HEK293 (cell line): ENCODE results near the gene BCL2L13.
A peak's percentile ranks its signal among the peaks of the same experiment; 100 is the strongest.

ENCODE experiments used
- CTCF ChIA-PET: fragments of 350-600 bp; formaldehyde crosslinking; extraction: SDS; loops from one replicate; lab custom pipeline; 2021; ENCODE audit warnings: antibody characterized with exemption; lab: Yijun Ruan, JAX
- POLR2A ChIA-PET: fragments of 300-600 bp; formaldehyde crosslinking; extraction: SDS; loops from one replicate; lab custom pipeline; 2020; ENCODE audit warnings: antibody characterized with exemption, inconsistent platforms; lab: Yijun Ruan, JAX
- H3K27ac ChIP-seq: fragments of 200-500 bp; sonication (Bioruptor generic); 2 replicates; pipeline ENCODE4 v1.5.1; 2014; ENCODE audit warnings: low read depth, low read length, control low read depth, inconsistent platforms; ENCODE audit errors: extremely low read depth
- H3K36me3 ChIP-seq, 2 experiments: fragments of 200-500 bp in 1 of 2; sonication (Bioruptor generic) in 1 of 2; 1 replicate in 1 of 2; 2 replicates in 1 of 2; pipeline ENCODE4 v1.5.1; 2014 to 2017; ENCODE audit warnings: inconsistent platforms in 2 of 2, low read length in 2 of 2; ENCODE audit not compliant: control insufficient read depth in 2 of 2, insufficient read depth in 1 of 2
- H3K4me1 ChIP-seq: fragments of 200-500 bp; sonication (Bioruptor generic); 2 replicates; pipeline ENCODE4 v1.5.1; 2014; ENCODE audit warnings: mild to moderate bottlenecking, low read length, inconsistent platforms; ENCODE audit not compliant: control insufficient read depth, insufficient read depth
- H3K4me3 ChIP-seq: 2 replicates; pipeline ENCODE4 v1.5.1; 2011; ENCODE audit warnings: low read depth, mild to moderate bottlenecking, control low read depth, low read length, moderate library complexity
- H3K9me3 ChIP-seq: fragments of 200-500 bp; sonication (Bioruptor generic); 2 replicates; pipeline ENCODE4 v1.5.1; 2014; ENCODE audit warnings: low read depth, low read length, inconsistent platforms; ENCODE audit not compliant: control insufficient read depth, insufficient read depth
- HOXA7 ChIP-seq: sonication (generic); formaldehyde crosslinking; IDR thresholded peaks from 2 replicates; pipeline ENCODE4 v1.8.1; 2022; ENCODE audit warnings: missing genetic modification reagents, borderline replicate concordance
- PRDM1 ChIP-seq: fragments of 450-650 bp; formaldehyde crosslinking; IDR thresholded peaks from 2 replicates; pipeline ENCODE4; 2016; ENCODE audit warnings: missing biosample characterization, missing genetic modification characterization
- PRDM6 ChIP-seq: fragments of 450-650 bp; formaldehyde crosslinking; IDR thresholded peaks from 2 replicates; pipeline ENCODE4 v1.5.1; 2017; ENCODE audit warnings: missing biosample characterization, missing genetic modification characterization
- RBAK ChIP-seq: fragments of 450-650 bp; formaldehyde crosslinking; IDR thresholded peaks from 2 replicates; pipeline ENCODE4 v1.5.1; 2016; ENCODE audit warnings: missing biosample characterization, missing genetic modification characterization
- REST ChIP-seq: fragments of 450-650 bp; formaldehyde crosslinking; IDR thresholded peaks from 2 replicates; pipeline ENCODE4 v1.5.1; 2016; ENCODE audit warnings: missing biosample characterization, missing genetic modification characterization
- SP2 ChIP-seq: fragments of 450-650 bp; formaldehyde crosslinking; IDR thresholded peaks from 2 replicates; pipeline ENCODE4 v1.5.1; 2016; ENCODE audit warnings: missing biosample characterization, missing genetic modification characterization
- ZBTB26 ChIP-seq: fragments of 450-650 bp; formaldehyde crosslinking; optimal IDR thresholded peaks from 2 replicates; pipeline ENCODE3; 2016; ENCODE audit warnings: missing biosample characterization, mild to moderate bottlenecking, missing genetic modification characterization
- ZBTB44 ChIP-seq: fragments of 450-650 bp; IDR thresholded peaks from 2 replicates; pipeline ENCODE4 v1.5.1; 2018; ENCODE audit warnings: missing biosample characterization, mild to moderate bottlenecking, missing genetic modification characterization
- ZNF335 ChIP-seq: fragments of 450-650 bp; formaldehyde crosslinking; conservative IDR thresholded peaks from 2 replicates; pipeline ENCODE4 v1.5.1; 2016; ENCODE audit warnings: missing biosample characterization, missing genetic modification characterization
- ZNF354C ChIP-seq: fragments of 450-650 bp; formaldehyde crosslinking; IDR thresholded peaks from 2 replicates; pipeline ENCODE4 v1.5.1; 2016; ENCODE audit warnings: missing biosample characterization, missing genetic modification characterization, low read depth, borderline replicate concordance
- ZNF548 ChIP-seq: fragments of 450-650 bp; formaldehyde crosslinking; IDR thresholded peaks from 2 replicates; pipeline ENCODE4 v1.5.1; 2016; ENCODE audit warnings: missing biosample characterization, missing genetic modification characterization
- ZNF571 ChIP-seq: fragments of 450-650 bp; formaldehyde crosslinking; IDR thresholded peaks from 2 replicates; pipeline ENCODE4 v1.5.0; 2017; ENCODE audit warnings: missing biosample characterization, missing genetic modification characterization
- ZNF596 ChIP-seq: fragments of 450-650 bp; IDR thresholded peaks from 2 replicates; pipeline ENCODE4 v1.5.0; 2018; ENCODE audit warnings: missing biosample characterization, mild to moderate bottlenecking, missing genetic modification characterization, moderate library complexity
- ZNF621 ChIP-seq: fragments of 450-650 bp; formaldehyde crosslinking; IDR thresholded peaks from 2 replicates; pipeline ENCODE4 v1.5.1; 2017; ENCODE audit warnings: missing biosample characterization, missing genetic modification characterization
- ZNF677 ChIP-seq: fragments of 450-650 bp; IDR thresholded peaks from 2 replicates; pipeline ENCODE4 v1.5.0; 2018; ENCODE audit warnings: missing biosample characterization, mild to moderate bottlenecking, missing genetic modification characterization, moderate library complexity
- ZNF701 ChIP-seq: fragments of 450-650 bp; formaldehyde crosslinking; IDR thresholded peaks from 2 replicates; pipeline ENCODE4 v1.5.1; 2016; ENCODE audit warnings: missing biosample characterization, missing genetic modification characterization
- ZNF707 ChIP-seq: fragments of 450-650 bp; formaldehyde crosslinking; IDR thresholded peaks from 2 replicates; pipeline ENCODE4 v1.5.1; 2016; ENCODE audit warnings: missing biosample characterization, missing genetic modification characterization
- ZNF777 ChIP-seq: fragments of 450-650 bp; formaldehyde crosslinking; IDR thresholded peaks from 2 replicates; pipeline ENCODE4 v1.5.1; 2017; ENCODE audit warnings: missing biosample characterization, missing genetic modification characterization, borderline replicate concordance
- ZSCAN16 ChIP-seq: fragments of 450-650 bp; formaldehyde crosslinking; IDR thresholded peaks from 2 replicates; pipeline ENCODE4 v1.5.1; 2016; ENCODE audit warnings: missing biosample characterization, missing genetic modification characterization
- ZSCAN5A ChIP-seq: fragments of 450-650 bp; formaldehyde crosslinking; IDR thresholded peaks from 2 replicates; pipeline ENCODE4 v1.5.1; 2016; ENCODE audit warnings: missing biosample characterization, missing genetic modification characterization

BCL2L13 gene

GRCh38 chr22:17647991-17648390 is 9.4 kb downstream of the BCL2L13 start:
- TF ChIP-seq ZNF677 (tag by site-specific recombination) (no peak), ZNF777 (no peak), ZNF707 (tag by site-specific recombination) (no peak), RBAK (tag by site-specific recombination) (no peak), ZNF571 (tag by site-specific recombination) (no peak), HOXA7 (CRISPR knock-in tag) (no peak), ZSCAN16 (no peak), ZNF548 (tag by site-specific recombination) (no peak), SP2 (tag by site-specific recombination) (no peak), PRDM1 (tag by site-specific recombination) (no peak), ZBTB44 (tag by site-specific recombination) (no peak), ZBTB26 (tag by site-specific recombination) (no peak), PRDM6 (tag by site-specific recombination) (no peak), ZNF621 (no peak), ZNF596 (tag by site-specific recombination) (no peak), ZNF354C (tag by site-specific recombination) (no peak), REST (tag by site-specific recombination) (no peak), ZNF701 (tag by site-specific recombination) (no peak)
- TF ChIP-seq, all 188 proteins: peak for 0
- CTCF ChIA-PET = interaction anchor here (0.7 kb wide), 1 partner anchor 37 kb away, joined by 3 read pairs; no protein-coding TSS in a partner anchor
- no peak overlapping the region for H3K27ac ChIP-seq

GRCh38 chr22:17648569-17648968 is 10.0 kb downstream of the BCL2L13 start:
- no peaks in the 10 kb centered on the region for H3K9me3 ChIP-seq
- ChIA-PET POLR2A (interaction anchor here (0.8 kb wide), 1 partner anchor 91 kb away, joined by 4 read pairs; no protein-coding TSS in a partner anchor), CTCF (no interaction called here)
- no peak overlapping the region for H3K27ac ChIP-seq
- TF ChIP-seq ZNF335 (tag by site-specific recombination) (0 out of 2 replicates have a peak, but pooled peaks have one; percentile 4), ZSCAN5A (no peak)
- no peaks in the 10 kb centered on the region; a peak in 1 of 3 replicates for H3K36me3 ChIP-seq
- H3K4me3 ChIP-seq = no peak overlapping the region
- H3K4me1 ChIP-seq = no peaks in the 10 kb centered on the region

More at GRCh38 chr22:17647991-17648390, 9.4 kb downstream of the BCL2L13 start:
- Histone ChIP-seq H3K36me3 (no peaks in the 10 kb centered on the region; a peak in 1 of 3 replicates), H3K4me3 (no peak overlapping the region), H3K4me1 (no peaks in the 10 kb centered on the region), H3K9me3 (no peaks in the 10 kb centered on the region)
- POLR2A ChIA-PET = interaction anchor here (0.8 kb wide), 1 partner anchor 91 kb away, joined by 4 read pairs; no protein-coding TSS in a partner anchor
